Mesendoderm (in vitro differentiated cells): Measurements from ENCODE around the gene MGRN1.
A peak's percentile ranks its signal among the peaks of the same experiment; 100 is the strongest.

ENCODE experiments used
- DNase-seq: peaks from one replicate; pipeline ENCODE4 v3.0.0; 2013
- H2AK5ac ChIP-seq: 2 replicates; pipeline ENCODE4 v1.6.1; 2013; ENCODE audit warnings: low read length, inconsistent platforms
- H2BK120ac ChIP-seq: 2 replicates; pipeline ENCODE4 v1.6.1; 2013; ENCODE audit warnings: low read depth, mild to moderate bottlenecking, low read length, moderate library complexity, mixed read lengths
- H2BK15ac ChIP-seq: replicated peaks from 2 replicates; pipeline ENCODE4 v1.6.1; 2013; ENCODE audit warnings: low read depth, mild to moderate bottlenecking, moderate library complexity
- H2BK5ac ChIP-seq: 2 replicates; pipeline ENCODE4 v1.6.1; 2013; ENCODE audit warnings: low read length, inconsistent platforms
- H3K18ac ChIP-seq: 2 replicates; pipeline ENCODE4 v1.6.1; 2013; ENCODE audit warnings: mild to moderate bottlenecking, low read length, mixed read lengths
- H3K23ac ChIP-seq: one replicate; pipeline ENCODE4 v1.6.1; 2013; ENCODE audit warnings: low read length
- H3K27ac ChIP-seq: 2 replicates; pipeline ENCODE4 v1.5.1; 2013; ENCODE audit warnings: low read depth, mild to moderate bottlenecking, inconsistent platforms, low read length, moderate library complexity
- H3K27me3 ChIP-seq: 2 replicates; pipeline ENCODE4 v1.6.1; 2013; ENCODE audit warnings: low read length, control low read depth, mild to moderate bottlenecking, inconsistent platforms; ENCODE audit not compliant: insufficient read depth, poor library complexity
- H3K36me3 ChIP-seq: 2 replicates; pipeline ENCODE4 v1.6.1; 2013; ENCODE audit warnings: low read length, inconsistent platforms; ENCODE audit not compliant: control insufficient read depth, insufficient read depth
- H3K4ac ChIP-seq: one replicate; pipeline ENCODE4 v1.6.1; 2013; ENCODE audit warnings: low read depth, mild to moderate bottlenecking, low read length, moderate library complexity
- H3K4me1 ChIP-seq: 2 replicates; pipeline ENCODE4 v1.6.1; 2013; ENCODE audit warnings: low read depth, low read length, inconsistent platforms; ENCODE audit not compliant: control insufficient read depth
- H3K4me2 ChIP-seq: 2 replicates; pipeline ENCODE4 v1.6.1; 2013; ENCODE audit warnings: low read length
- H3K4me3 ChIP-seq: 2 replicates; pipeline ENCODE4 v1.5.1; 2013; ENCODE audit warnings: mild to moderate bottlenecking, low read length
- H3K56ac ChIP-seq: one replicate; pipeline ENCODE4 v1.6.1; 2013; ENCODE audit warnings: low read length
- H3K79me1 ChIP-seq: 2 replicates; pipeline ENCODE4 v1.6.1; 2013; ENCODE audit warnings: low read length, inconsistent platforms
- H3K79me2 ChIP-seq: 2 replicates; pipeline ENCODE4 v1.6.1; 2013; ENCODE audit warnings: mild to moderate bottlenecking, low read length; ENCODE audit not compliant: control insufficient read depth, insufficient read depth
- H3K9ac ChIP-seq: 2 replicates; pipeline ENCODE4 v1.6.1; 2013; ENCODE audit warnings: low read length, inconsistent platforms
- H4K5ac ChIP-seq: one replicate; pipeline ENCODE4 v1.6.1; 2013; ENCODE audit warnings: low read length
- H4K8ac ChIP-seq: one replicate; pipeline ENCODE4 v1.6.1; 2013; ENCODE audit warnings: low read depth, mild to moderate bottlenecking, control low read depth, low read length, moderate library complexity
- WGBS: extraction: QIAGEN DNeasy Blood & Tissue Kit; methylation state at CpG from one replicate; pipeline ENCODE4 v1.1.7; 2013; ENCODE audit warnings: low lambda C conversion rate, missing lambda C conversion rate; ENCODE audit not compliant: insufficient coverage; ENCODE audit errors: extremely low coverage; 5-methylcytosine and 5-hydroxymethylcytosine counted together

Gene MGRN1

GRCh38 chr16:4601036-4601863 is 23.4 kb upstream of the MGRN1 start:
- no peak overlapping the region for H4K8ac ChIP-seq

GRCh38 chr16:4601864-4602186 is 22.8 kb upstream of the MGRN1 start:
- no peak overlapping the region for H2AK5ac ChIP-seq
- no peaks in the 10 kb centered on the region for H3K79me1 ChIP-seq
- H3K18ac ChIP-seq, result no peak overlapping the region
- no peak overlapping the region for H4K5ac ChIP-seq
- no peak overlapping the region for H3K56ac ChIP-seq
- no peaks in the 10 kb centered on the region for H3K4me1 ChIP-seq
- H2BK5ac ChIP-seq, result no peak overlapping the region
- no peak overlapping the region for H3K4me2 ChIP-seq
- no peak overlapping the region for H2BK15ac ChIP-seq
- H2BK120ac ChIP-seq, result no peak overlapping the region
- H3K4ac ChIP-seq, result no peak overlapping the region
- H3K27me3 ChIP-seq, result no peaks in the 10 kb centered on the region
- no peaks in the 10 kb centered on the region for H3K79me2 ChIP-seq
- H3K23ac ChIP-seq, result no peak overlapping the region
- H3K36me3 ChIP-seq, result no peaks in the 10 kb centered on the region
- H3K4me3 ChIP-seq, result no peak overlapping the region
- no peak overlapping the region for H3K27ac ChIP-seq
- WGBS, result no CpG with 5 or more reads among the region's 6 CpGs
- H3K9ac ChIP-seq, result no peak overlapping the region
- no peak overlapping the region for H4K8ac ChIP-seq
- DNase-seq, result no peak

More at GRCh38 chr16:4601036-4601863, 23.4 kb upstream of the MGRN1 start:
- WGBS, result 100% methylated on average over 3 of the region's 18 CpGs
- Histone ChIP-seq H2BK5ac (no peak overlapping the region), H3K36me3 (no peaks in the 10 kb centered on the region), H3K4me2 (no peak overlapping the region), H2AK5ac (no peak overlapping the region), H2BK15ac (no peak overlapping the region), H3K56ac (no peak overlapping the region), H3K18ac (no peak overlapping the region), H3K4me3 (no peak overlapping the region), H4K5ac (no peak overlapping the region), H3K27me3 (no peaks in the 10 kb centered on the region), H3K4ac (no peak overlapping the region), H3K9ac (no peak overlapping the region), H2BK120ac (no peak overlapping the region), H3K79me1 (no peaks in the 10 kb centered on the region), H3K4me1 (no peaks in the 10 kb centered on the region), H3K27ac (no peak overlapping the region), H3K23ac (no peak overlapping the region), H3K79me2 (no peaks in the 10 kb centered on the region)
- no peak for DNase-seq

- H3K27me3 ChIP-seq, result no peaks in the 10 kb centered on the region
- no peak overlapping the region for H3K27ac ChIP-seq
- no CpG with 5 or more reads among the region's 8 CpGs for WGBS
- H3K4me2 ChIP-seq, result no peak overlapping the region
- no peak overlapping the region for H2AK5ac ChIP-seq
- no peak overlapping the region for H2BK15ac ChIP-seq
- H2BK5ac ChIP-seq, result no peak overlapping the region
- no peak overlapping the region for H4K8ac ChIP-seq
- H3K4ac ChIP-seq, result no peak overlapping the region
- no peak overlapping the region for H4K5ac ChIP-seq
- H3K79me1 ChIP-seq, result no peaks in the 10 kb centered on the region
- H2BK120ac ChIP-seq, result no peak overlapping the region
- DNase-seq, result no peak
- peak overlapping the region; percentile 66 for H3K23ac ChIP-seq
- no peaks in the 10 kb centered on the region for H3K4me1 ChIP-seq
- no peak overlapping the region for H3K9ac ChIP-seq
- H3K18ac ChIP-seq, result no peak overlapping the region
- H3K79me2 ChIP-seq, result no peaks in the 10 kb centered on the region
- H3K36me3 ChIP-seq, result no peaks in the 10 kb centered on the region
- H3K4me3 ChIP-seq, result no peak overlapping the region
- H3K56ac ChIP-seq, result no peak overlapping the region
These were observed 22.3 kb upstream of the MGRN1 start for GRCh38 chr16:4602331-4602730.

GRCh38 chr16:4603624-4604170 is 20.9 kb upstream of the MGRN1 start:
- H2BK5ac ChIP-seq, result no peak overlapping the region
- H3K4me1 ChIP-seq, result no peaks in the 10 kb centered on the region
- no peak overlapping the region for H2AK5ac ChIP-seq
- H3K27ac ChIP-seq, result no peak overlapping the region
- H3K56ac ChIP-seq, result peak overlapping the region; percentile 25
- H3K9ac ChIP-seq, result no peak overlapping the region
- H3K27me3 ChIP-seq, result no peaks in the 10 kb centered on the region
- H2BK120ac ChIP-seq, result no peak overlapping the region
- H3K4me2 ChIP-seq, result no peak overlapping the region
- DNase-seq, result no peak
- H3K4ac ChIP-seq, result no peak overlapping the region
- H3K23ac ChIP-seq, result no peak overlapping the region
- WGBS, result no CpG with 5 or more reads among the region's 13 CpGs
- no peak overlapping the region for H3K18ac ChIP-seq
- no peaks in the 10 kb centered on the region for H3K79me2 ChIP-seq
- H3K4me3 ChIP-seq, result no peak overlapping the region
- no peaks in the 10 kb centered on the region for H3K79me1 ChIP-seq
- H4K5ac ChIP-seq, result no peak overlapping the region
- H3K36me3 ChIP-seq, result no peaks in the 10 kb centered on the region
- H2BK15ac ChIP-seq, result no peak overlapping the region
- no peak overlapping the region for H4K8ac ChIP-seq

GRCh38 chr16:4604401-4604800 is 20.2 kb upstream of the MGRN1 start:
- no peaks in the 10 kb centered on the region for H3K27me3 ChIP-seq
- H3K27ac ChIP-seq, result no peak overlapping the region
- WGBS, result no CpG with 5 or more reads among the region's 15 CpGs
- no peak overlapping the region for H2BK5ac ChIP-seq
- H3K36me3 ChIP-seq, result no peaks in the 10 kb centered on the region
- H3K4me3 ChIP-seq, result no peak overlapping the region
- H3K79me1 ChIP-seq, result no peaks in the 10 kb centered on the region
- no peak overlapping the region for H2AK5ac ChIP-seq
- DNase-seq, result no peak
- no peak overlapping the region for H3K23ac ChIP-seq
- H4K8ac ChIP-seq, result no peak overlapping the region
- no peaks in the 10 kb centered on the region for H3K79me2 ChIP-seq
- H4K5ac ChIP-seq, result no peak overlapping the region
- H3K9ac ChIP-seq, result no peak overlapping the region
- no peak overlapping the region for H3K18ac ChIP-seq
- no peaks in the 10 kb centered on the region for H3K4me1 ChIP-seq
- H3K4ac ChIP-seq, result no peak overlapping the region
- H2BK120ac ChIP-seq, result no peak overlapping the region
- H2BK15ac ChIP-seq, result no peak overlapping the region
- no peak overlapping the region for H3K4me2 ChIP-seq
- no peak overlapping the region for H3K56ac ChIP-seq

- Histone ChIP-seq H3K4me3 (no peak overlapping the region), H2BK120ac (no peak overlapping the region), H3K4me1 (no peaks in the 10 kb centered on the region), H3K79me1 (peaks cover 4% of the 10 kb centered on the region), H3K9ac (no peak overlapping the region), H4K8ac (no peak overlapping the region), H2BK15ac (no peak overlapping the region), H2BK5ac (no peak overlapping the region), H3K23ac (no peak overlapping the region), H3K4ac (no peak overlapping the region), H4K5ac (no peak overlapping the region), H3K79me2 (peaks cover 9% of the 10 kb centered on the region), H3K4me2 (no peak overlapping the region), H3K56ac (no peak overlapping the region), H3K18ac (no peak overlapping the region), H3K27me3 (no peaks in the 10 kb centered on the region), H3K36me3 (no peaks in the 10 kb centered on the region), H3K27ac (no peak overlapping the region), H2AK5ac (no peak overlapping the region)
- no peak for DNase-seq
- WGBS, result no CpG with 5 or more reads among the region's 9 CpGs
These were observed 18.3 kb upstream of the MGRN1 start for GRCh38 chr16:4606354-4606753.
